ENCODE data around the gene NMNAT2.

- TF ChIP-seq, protein P1, sequence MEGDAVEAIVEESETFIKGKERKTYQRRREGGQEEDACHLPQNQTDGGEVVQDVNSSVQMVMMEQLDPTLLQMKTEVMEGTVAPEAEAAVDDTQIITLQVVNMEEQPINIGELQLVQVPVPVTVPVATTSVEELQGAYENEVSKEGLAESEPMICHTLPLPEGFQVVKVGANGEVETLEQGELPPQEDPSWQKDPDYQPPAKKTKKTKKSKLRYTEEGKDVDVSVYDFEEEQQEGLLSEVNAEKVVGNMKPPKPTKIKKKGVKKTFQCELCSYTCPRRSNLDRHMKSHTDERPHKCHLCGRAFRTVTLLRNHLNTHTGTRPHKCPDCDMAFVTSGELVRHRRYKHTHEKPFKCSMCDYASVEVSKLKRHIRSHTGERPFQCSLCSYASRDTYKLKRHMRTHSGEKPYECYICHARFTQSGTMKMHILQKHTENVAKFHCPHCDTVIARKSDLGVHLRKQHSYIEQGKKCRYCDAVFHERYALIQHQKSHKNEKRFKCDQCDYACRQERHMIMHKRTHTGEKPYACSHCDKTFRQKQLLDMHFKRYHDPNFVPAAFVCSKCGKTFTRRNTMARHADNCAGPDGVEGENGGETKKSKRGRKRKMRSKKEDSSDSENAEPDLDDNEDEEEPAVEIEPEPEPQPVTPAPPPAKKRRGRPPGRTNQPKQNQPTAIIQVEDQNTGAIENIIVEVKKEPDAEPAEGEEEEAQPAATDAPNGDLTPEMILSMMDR (conservative IDR thresholded peaks at IDR 0.05; ENCODE audit: low read depth, low read length), result no peak
- TF ChIP-seq EZH2 (IDR thresholded peaks at IDR 0.05; ENCODE audit: borderline replicate concordance, low read depth, low read length, poor library complexity, severe bottlenecking), result no peak
These were observed 25.3 kb upstream of the NMNAT2 start for GRCh38 chr1:183443466-183443865.
